DOHH2 (cell line): Measurements from ENCODE around the gene CDK3.

ENCODE experiments used
- EZH2phosphoT487 ChIP-seq: fragments of 200-600 bp; sonication (generic); IDR thresholded peaks from 2 replicates; pipeline ENCODE4 v1.6.1; 2017; ENCODE audit warnings: borderline replicate concordance, mild to moderate bottlenecking, antibody characterized with exemption, low read length, moderate library complexity, mixed read lengths
- TF ChIP-seq, protein P1 (sequence below): fragments of 200-600 bp; sonication (generic); IDR thresholded peaks from one replicate; pipeline ENCODE4 v1.5.1; 2014; ENCODE audit warnings: antibody characterized with exemption, mild to moderate bottlenecking, low read depth, low read length; ENCODE audit not compliant: poor library complexity, severe bottlenecking

DNA sequence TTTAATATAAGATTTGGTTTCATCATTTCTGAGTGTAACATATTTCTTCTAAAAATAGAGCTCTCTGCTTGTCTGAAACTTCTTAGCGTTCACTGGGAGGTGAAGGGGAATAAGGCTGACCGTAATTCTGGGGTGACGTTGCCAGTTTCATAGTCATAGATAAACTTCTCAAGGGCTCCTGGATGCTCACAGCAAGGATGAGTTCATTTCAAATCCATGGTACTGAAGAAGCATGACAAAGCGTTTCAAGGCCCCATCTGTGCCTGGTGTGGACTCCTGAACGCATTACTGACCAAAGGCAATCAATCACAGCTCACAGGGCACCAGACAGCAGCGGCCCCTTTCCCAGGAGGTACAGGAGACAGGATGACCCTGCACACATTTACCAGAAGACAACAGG is 38.5 kb downstream of the CDK3 start:
- TF ChIP-seq, protein P1, sequence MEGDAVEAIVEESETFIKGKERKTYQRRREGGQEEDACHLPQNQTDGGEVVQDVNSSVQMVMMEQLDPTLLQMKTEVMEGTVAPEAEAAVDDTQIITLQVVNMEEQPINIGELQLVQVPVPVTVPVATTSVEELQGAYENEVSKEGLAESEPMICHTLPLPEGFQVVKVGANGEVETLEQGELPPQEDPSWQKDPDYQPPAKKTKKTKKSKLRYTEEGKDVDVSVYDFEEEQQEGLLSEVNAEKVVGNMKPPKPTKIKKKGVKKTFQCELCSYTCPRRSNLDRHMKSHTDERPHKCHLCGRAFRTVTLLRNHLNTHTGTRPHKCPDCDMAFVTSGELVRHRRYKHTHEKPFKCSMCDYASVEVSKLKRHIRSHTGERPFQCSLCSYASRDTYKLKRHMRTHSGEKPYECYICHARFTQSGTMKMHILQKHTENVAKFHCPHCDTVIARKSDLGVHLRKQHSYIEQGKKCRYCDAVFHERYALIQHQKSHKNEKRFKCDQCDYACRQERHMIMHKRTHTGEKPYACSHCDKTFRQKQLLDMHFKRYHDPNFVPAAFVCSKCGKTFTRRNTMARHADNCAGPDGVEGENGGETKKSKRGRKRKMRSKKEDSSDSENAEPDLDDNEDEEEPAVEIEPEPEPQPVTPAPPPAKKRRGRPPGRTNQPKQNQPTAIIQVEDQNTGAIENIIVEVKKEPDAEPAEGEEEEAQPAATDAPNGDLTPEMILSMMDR, result no peak
- TF ChIP-seq EZH2phosphoT487, result no peak
